WTC11 (cell line): ENCODE data around the gene B3GALT5. TPM values are rescaled to one million over a fixed set of nuclear protein-coding genes. Genes with fewer than 3 reads are reported as not detected.

Experiments
- ATAC-seq: fragments of 200-7000 bp; cut with Tn5 transposase; 2 replicates; pipeline ENCODE4 v1.10.0; 2021; ENCODE audit warnings: mild to moderate bottlenecking, moderate library complexity
- CTCF ChIA-PET: fragments of 300-600 bp; sonication (Branson Sonifier 250); formaldehyde crosslinking; loops from one replicate; lab custom pipeline; 2021; ENCODE audit warnings: antibody characterized with exemption; lab: Charles Lee
- POLR2A ChIA-PET: fragments of 350-600 bp; sonication (Branson Sonifier 250); formaldehyde crosslinking; loops from one replicate; lab custom pipeline; 2021; ENCODE audit warnings: antibody characterized with exemption; lab: Charles Lee
- DNase-seq: peaks from one replicate; pipeline ENCODE4 v3.0.0; 2021; ENCODE audit warnings: low spot score
- H3K27ac Mint-ChIP-seq: 2 replicates; pipeline ENCODE4 v1.8.0; 2021; ENCODE audit warnings: mixed read lengths
- H3K27me3 Mint-ChIP-seq: 2 replicates; pipeline ENCODE4 v1.8.0; 2021; ENCODE audit warnings: low read depth, mild to moderate bottlenecking, moderate library complexity, mixed read lengths
- H3K36me3 Mint-ChIP-seq: 2 replicates; pipeline ENCODE4 v1.8.0; 2021; ENCODE audit warnings: mixed read lengths
- H3K4me1 Mint-ChIP-seq: 2 replicates; pipeline ENCODE4 v1.8.0; 2022; ENCODE audit warnings: mixed read lengths
- H3K4me3 Mint-ChIP-seq: 2 replicates; pipeline ENCODE4 v1.8.0; 2021; ENCODE audit warnings: mild to moderate bottlenecking, moderate library complexity, mixed read lengths
- H3K9me3 Mint-ChIP-seq: 2 replicates; pipeline ENCODE4 v1.8.0; 2021; ENCODE audit warnings: mixed read lengths
- AFF4 ChIP-seq: sonication (generic); formaldehyde crosslinking; IDR thresholded peaks from 2 replicates; pipeline ENCODE4 v1.8.1; 2023; ENCODE audit warnings: mild to moderate bottlenecking, missing genetic modification reagents, borderline replicate concordance
- FOXJ3 ChIP-seq: sonication (generic); formaldehyde crosslinking; IDR thresholded peaks from 2 replicates; pipeline ENCODE4 v1.9.0; 2021; ENCODE audit warnings: missing genetic modification reagents, mild to moderate bottlenecking, borderline replicate concordance
- GRHL2 ChIP-seq: fragments of 250-450 bp; sonication (Bioruptor Pico); IDR thresholded peaks from 2 replicates; pipeline ENCODE4 v1.8.0; 2022; ENCODE audit warnings: mild to moderate bottlenecking, moderate library complexity; ENCODE audit not compliant: insufficient replicate concordance, severe bottlenecking
- IRF1 ChIP-seq: sonication (generic); formaldehyde crosslinking; IDR thresholded peaks from 2 replicates; pipeline ENCODE4 v1.8.0; 2023; ENCODE audit warnings: missing genetic modification reagents
- IRF2 ChIP-seq: sonication (generic); formaldehyde crosslinking; IDR thresholded peaks from 2 replicates; pipeline ENCODE4 v1.8.0; 2022; ENCODE audit warnings: low read depth, missing genetic modification reagents, borderline replicate concordance
- MXD4 ChIP-seq: fragments of 250-450 bp; sonication (Bioruptor Pico); IDR thresholded peaks from 2 replicates; pipeline ENCODE4 v1.8.0; 2021; ENCODE audit warnings: mild to moderate bottlenecking, moderate library complexity, borderline replicate concordance
- NFE2L1 ChIP-seq: sonication (generic); formaldehyde crosslinking; IDR thresholded peaks from 2 replicates; pipeline ENCODE4 v1.8.1; 2023; ENCODE audit warnings: missing genetic modification reagents
- SMAD3 ChIP-seq: sonication (generic); formaldehyde crosslinking; IDR thresholded peaks from 2 replicates; pipeline ENCODE4 v1.8.0; 2022; ENCODE audit warnings: missing genetic modification reagents, mild to moderate bottlenecking, borderline replicate concordance
- SP1 ChIP-seq: sonication (generic); formaldehyde crosslinking; conservative IDR thresholded peaks from 2 replicates; pipeline ENCODE4 v1.8.1; 2022; ENCODE audit warnings: missing genetic modification reagents
- ZNF281 ChIP-seq: sonication (generic); formaldehyde crosslinking; IDR thresholded peaks from 2 replicates; pipeline ENCODE4 v1.8.0; 2023; ENCODE audit warnings: mild to moderate bottlenecking, missing genetic modification reagents
- ZNF423 ChIP-seq: fragments of 250-450 bp; sonication (Bioruptor Pico); IDR thresholded peaks from 2 replicates; pipeline ENCODE4 v2.1.2; 2022; ENCODE audit warnings: mild to moderate bottlenecking, moderate library complexity
- total RNA-seq: library from RNA; stranded (reverse); gene quantifications from 3 replicates; pipeline ENCODE4 v1.2.3, GENCODE V29; 2021
- TF ChIP-seq, protein P1 (sequence below): sonication (generic); formaldehyde crosslinking; IDR thresholded peaks from 2 replicates; pipeline ENCODE4 v1.8.1; 2022; ENCODE audit warnings: low read depth, mild to moderate bottlenecking, moderate library complexity, missing genetic modification reagents, borderline replicate concordance
- TF ChIP-seq, protein P2 (sequence below): fragments of 250-450 bp; sonication (Bioruptor Pico); conservative IDR thresholded peaks from 2 replicates; pipeline ENCODE4 v1.9.0; 2021; ENCODE audit warnings: mild to moderate bottlenecking
- TF ChIP-seq, protein P3 (sequence below): sonication (generic); formaldehyde crosslinking; IDR thresholded peaks from 2 replicates; pipeline ENCODE4 v1.8.1; 2022; ENCODE audit warnings: low read depth, missing genetic modification reagents, borderline replicate concordance
- TF ChIP-seq, protein P4 (sequence below): sonication (generic); formaldehyde crosslinking; IDR thresholded peaks from 2 replicates; pipeline ENCODE4 v1.8.1; 2023; ENCODE audit warnings: mild to moderate bottlenecking, missing genetic modification reagents, moderate library complexity

Gene B3GALT5
- total RNA-seq, 1 experiment from 2014 or later: 25.8 TPM

GRCh38 chr21:39655589-39655988 lies 42.8 kb downstream of the B3GALT5 start (continued):
- TF ChIP-seq, protein P1, sequence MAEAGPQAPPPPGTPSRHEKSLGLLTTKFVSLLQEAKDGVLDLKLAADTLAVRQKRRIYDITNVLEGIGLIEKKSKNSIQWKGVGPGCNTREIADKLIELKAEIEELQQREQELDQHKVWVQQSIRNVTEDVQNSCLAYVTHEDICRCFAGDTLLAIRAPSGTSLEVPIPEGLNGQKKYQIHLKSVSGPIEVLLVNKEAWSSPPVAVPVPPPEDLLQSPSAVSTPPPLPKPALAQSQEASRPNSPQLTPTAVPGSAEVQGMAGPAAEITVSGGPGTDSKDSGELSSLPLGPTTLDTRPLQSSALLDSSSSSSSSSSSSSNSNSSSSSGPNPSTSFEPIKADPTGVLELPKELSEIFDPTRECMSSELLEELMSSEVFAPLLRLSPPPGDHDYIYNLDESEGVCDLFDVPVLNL: no peak
- TF ChIP-seq FOXJ3 (CRISPR knock-in tag) (no peak), ZNF423 (CRISPR knock-in tag) (no peak), IRF1 (CRISPR knock-in tag) (no peak), GRHL2 (no peak)
- TF ChIP-seq, protein P2, sequence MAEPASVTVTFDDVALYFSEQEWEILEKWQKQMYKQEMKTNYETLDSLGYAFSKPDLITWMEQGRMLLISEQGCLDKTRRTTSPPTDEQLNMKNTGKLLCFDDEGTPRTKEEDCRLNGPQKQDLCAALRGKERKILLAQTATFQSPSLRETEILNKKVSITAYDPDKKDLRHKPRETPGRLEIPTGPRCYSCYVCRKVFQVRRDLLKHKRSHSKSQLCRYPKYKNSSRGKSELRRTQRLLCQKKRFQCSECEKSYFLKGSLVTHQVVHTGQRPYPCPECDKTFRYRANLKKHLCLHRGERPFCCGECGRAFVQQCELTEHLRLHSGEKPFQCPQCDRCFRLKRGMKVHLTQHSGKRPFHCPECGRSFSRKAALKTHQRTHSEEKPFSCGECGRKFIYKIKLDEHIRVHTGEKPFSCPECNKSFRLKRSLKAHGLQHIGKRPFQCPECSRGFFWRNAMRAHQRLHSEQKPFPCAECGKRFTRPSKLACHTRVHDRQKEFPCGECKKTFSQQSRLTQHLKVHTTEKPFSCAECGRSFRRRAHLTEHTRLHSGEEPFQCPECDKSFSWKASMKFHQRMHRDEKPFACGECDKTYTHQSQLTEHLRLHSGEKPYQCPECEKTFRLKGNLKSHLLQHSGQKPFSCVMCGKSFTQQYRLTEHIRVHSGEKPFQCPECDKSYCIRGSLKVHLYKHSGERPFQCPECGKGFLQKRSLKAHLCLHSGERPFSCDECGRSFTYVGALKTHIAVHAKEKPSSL (CRISPR knock-in tag): no peak
- TF ChIP-seq, protein P3, sequence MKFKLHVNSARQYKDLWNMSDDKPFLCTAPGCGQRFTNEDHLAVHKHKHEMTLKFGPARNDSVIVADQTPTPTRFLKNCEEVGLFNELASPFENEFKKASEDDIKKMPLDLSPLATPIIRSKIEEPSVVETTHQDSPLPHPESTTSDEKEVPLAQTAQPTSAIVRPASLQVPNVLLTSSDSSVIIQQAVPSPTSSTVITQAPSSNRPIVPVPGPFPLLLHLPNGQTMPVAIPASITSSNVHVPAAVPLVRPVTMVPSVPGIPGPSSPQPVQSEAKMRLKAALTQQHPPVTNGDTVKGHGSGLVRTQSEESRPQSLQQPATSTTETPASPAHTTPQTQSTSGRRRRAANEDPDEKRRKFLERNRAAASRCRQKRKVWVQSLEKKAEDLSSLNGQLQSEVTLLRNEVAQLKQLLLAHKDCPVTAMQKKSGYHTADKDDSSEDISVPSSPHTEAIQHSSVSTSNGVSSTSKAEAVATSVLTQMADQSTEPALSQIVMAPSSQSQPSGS (CRISPR knock-in tag): no peak

DNA sequence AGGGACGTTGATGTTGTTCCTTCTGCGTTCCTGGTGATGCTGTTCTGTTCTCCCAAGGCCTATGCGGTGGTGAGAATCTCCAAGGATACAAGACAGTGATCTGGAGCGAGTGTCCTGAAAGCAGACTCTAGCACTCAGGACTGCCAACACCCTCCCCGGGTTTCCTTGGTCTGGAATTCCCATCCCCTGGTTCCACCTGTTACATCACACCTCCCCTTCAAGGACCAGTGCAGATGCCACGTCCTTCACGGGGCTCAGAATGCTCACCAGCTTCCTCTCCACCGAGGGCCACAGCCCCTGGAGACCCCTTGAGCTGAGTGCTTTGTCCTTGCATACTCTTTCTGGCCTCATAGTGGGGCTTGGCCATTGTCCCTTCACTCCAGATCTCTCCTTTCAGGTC lies 43.5 kb downstream of the B3GALT5 start:
- peaks cover 5% of the 10 kb centered on the region for H3K9me3 Mint-ChIP-seq
- ChIA-PET CTCF (no interaction called here), POLR2A (no interaction called here)
- H3K27me3 Mint-ChIP-seq: no peaks in the 10 kb centered on the region
- H3K4me1 Mint-ChIP-seq: peaks cover 16% of the 10 kb centered on the region
- TF ChIP-seq IRF2 (no peak), SMAD3 (CRISPR knock-in tag) (no peak), SP1 (CRISPR knock-in tag) (no peak), ZNF281 (no peak), MXD4 (CRISPR knock-in tag) (no peak), AFF4 (no peak), NFE2L1 (CRISPR knock-in tag) (no peak)
- TF ChIP-seq, protein P4, sequence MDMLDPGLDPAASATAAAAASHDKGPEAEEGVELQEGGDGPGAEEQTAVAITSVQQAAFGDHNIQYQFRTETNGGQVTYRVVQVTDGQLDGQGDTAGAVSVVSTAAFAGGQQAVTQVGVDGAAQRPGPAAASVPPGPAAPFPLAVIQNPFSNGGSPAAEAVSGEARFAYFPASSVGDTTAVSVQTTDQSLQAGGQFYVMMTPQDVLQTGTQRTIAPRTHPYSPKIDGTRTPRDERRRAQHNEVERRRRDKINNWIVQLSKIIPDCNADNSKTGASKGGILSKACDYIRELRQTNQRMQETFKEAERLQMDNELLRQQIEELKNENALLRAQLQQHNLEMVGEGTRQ (CRISPR knock-in tag): no peak
- no peak overlapping the region for H3K4me3 Mint-ChIP-seq
- H3K27ac Mint-ChIP-seq: no peak overlapping the region; the same call in 1 of the 2 replicates
- no peak for DNase-seq
- ATAC-seq: no peak
- peaks cover 77% of the 10 kb centered on the region for H3K36me3 Mint-ChIP-seq
